Measurements from ENCODE around the gene OR10R2. TPM values are rescaled to one million over a fixed set of nuclear protein-coding genes. Genes with fewer than 3 reads are reported as not detected.

OR10R2 gene
- total RNA-seq, 1 experiment from 2014 or later, result not detected

GRCh38 chr1:158506369-158506987 lies 34.5 kb downstream of the OR10R2 start:
- no peaks in the 10 kb centered on the region for H3K27me3 ChIP-seq (replicated peaks)
- no peak overlapping the region for H3K27ac ChIP-seq
- H3K36me3 ChIP-seq, result no peaks in the 10 kb centered on the region
- H3K4me1 ChIP-seq (replicated peaks), result no peaks in the 10 kb centered on the region
- H3K4me3 ChIP-seq, result no peak overlapping the region
- DNase-seq (ENCODE audit: low read depth in 1 of 2, low spot score in 2 of 2), result peak in 1 of 2 experiments; percentile 6
- no peaks in the 10 kb centered on the region for H3K9me3 ChIP-seq (replicated peaks)

- Histone ChIP-seq H3K27me3 (replicated peaks) (no peaks in the 10 kb centered on the region), H3K36me3 (no peaks in the 10 kb centered on the region), H3K9me3 (replicated peaks) (no peaks in the 10 kb centered on the region), H3K4me3 (no peak overlapping the region), H3K4me1 (replicated peaks) (no peaks in the 10 kb centered on the region), H3K27ac (no peak overlapping the region)
- DNase-seq (ENCODE audit: low read depth in 1 of 2, low spot score in 2 of 2), result no peak
These were observed 35.5 kb downstream of the OR10R2 start for GRCh38 chr1:158507511-158507910.

GRCh38 chr1:158509471-158510156 lies 37.6 kb downstream of the OR10R2 start:
- no peaks in the 10 kb centered on the region for H3K9me3 ChIP-seq (replicated peaks)
- no peaks in the 10 kb centered on the region for H3K4me1 ChIP-seq (replicated peaks)
- no peaks in the 10 kb centered on the region for H3K36me3 ChIP-seq
- H3K27ac ChIP-seq, result no peak overlapping the region
- no peak overlapping the region for H3K4me3 ChIP-seq
- no peaks in the 10 kb centered on the region for H3K27me3 ChIP-seq (replicated peaks)
- DNase-seq (ENCODE audit: low read depth in 1 of 2, low spot score in 2 of 2), result no peak

GRCh38 chr1:158516966-158517365 lies 44.9 kb downstream of the OR10R2 start:
- no peaks in the 10 kb centered on the region for H3K9me3 ChIP-seq (replicated peaks)
- no peak overlapping the region for H3K27ac ChIP-seq
- DNase-seq (ENCODE audit: low read depth in 1 of 2, low spot score in 2 of 2), result no peak
- no peaks in the 10 kb centered on the region for H3K4me1 ChIP-seq (replicated peaks)
- no peak overlapping the region for H3K4me3 ChIP-seq
- 0 out of 2 replicates have a peak, but pooled peaks cover 2% of the 10 kb centered on the region for H3K27me3 ChIP-seq (replicated peaks)
- H3K36me3 ChIP-seq, result no peaks in the 10 kb centered on the region

GRCh38 chr1:158520021-158520420 lies 48.0 kb downstream of the OR10R2 start:
- Histone ChIP-seq H3K4me1 (replicated peaks) (no peaks in the 10 kb centered on the region), H3K4me3 (no peak overlapping the region), H3K27me3 (replicated peaks) (0 out of 2 replicates have a peak, but pooled peaks cover 2% of the 10 kb centered on the region), H3K36me3 (no peaks in the 10 kb centered on the region), H3K27ac (no peak overlapping the region), H3K9me3 (replicated peaks) (no peaks in the 10 kb centered on the region)
- DNase-seq (ENCODE audit: low read depth in 1 of 2, low spot score in 2 of 2), result no peak

- no peaks in the 10 kb centered on the region for H3K4me1 ChIP-seq (replicated peaks)
- H3K27me3 ChIP-seq (replicated peaks), result 0 out of 2 replicates have a peak, but pooled peaks cover 2% of the 10 kb centered on the region
- DNase-seq (ENCODE audit: low read depth in 1 of 2, low spot score in 2 of 2), result no peak
- H3K27ac ChIP-seq, result no peak overlapping the region
- H3K9me3 ChIP-seq (replicated peaks), result no peaks in the 10 kb centered on the region
- no peak overlapping the region for H3K4me3 ChIP-seq
- H3K36me3 ChIP-seq, result no peaks in the 10 kb centered on the region
These were observed 49.1 kb downstream of the OR10R2 start for GRCh38 chr1:158520955-158521665.

DNA sequence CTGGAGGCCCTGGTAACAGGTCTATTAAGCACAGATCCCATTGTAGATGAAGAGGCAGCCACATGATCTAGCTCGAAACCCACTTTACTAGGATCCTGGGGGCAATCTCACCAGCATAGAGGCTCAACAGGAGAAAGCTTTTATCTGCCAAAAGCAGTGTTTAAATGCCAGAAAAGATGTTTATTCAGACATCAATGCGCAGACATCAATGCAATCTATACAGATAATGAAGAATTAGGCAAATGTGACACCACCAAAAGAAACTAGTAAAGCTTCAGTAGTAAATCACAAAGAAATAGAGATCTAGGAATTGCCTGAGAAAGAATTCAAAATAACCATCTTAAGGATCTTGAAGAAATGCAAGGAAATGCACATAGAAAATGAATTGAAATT lies 49.6 kb downstream of the OR10R2 start:
- 0 out of 2 replicates have a peak, but pooled peaks cover 2% of the 10 kb centered on the region for H3K27me3 ChIP-seq (replicated peaks)
- H3K27ac ChIP-seq, result no peak overlapping the region
- DNase-seq (ENCODE audit: low read depth in 1 of 2, low spot score in 2 of 2), result no peak
- no peak overlapping the region for H3K4me3 ChIP-seq
- H3K4me1 ChIP-seq (replicated peaks), result no peaks in the 10 kb centered on the region
- no peaks in the 10 kb centered on the region for H3K36me3 ChIP-seq
- H3K9me3 ChIP-seq (replicated peaks), result no peaks in the 10 kb centered on the region

DNA sequence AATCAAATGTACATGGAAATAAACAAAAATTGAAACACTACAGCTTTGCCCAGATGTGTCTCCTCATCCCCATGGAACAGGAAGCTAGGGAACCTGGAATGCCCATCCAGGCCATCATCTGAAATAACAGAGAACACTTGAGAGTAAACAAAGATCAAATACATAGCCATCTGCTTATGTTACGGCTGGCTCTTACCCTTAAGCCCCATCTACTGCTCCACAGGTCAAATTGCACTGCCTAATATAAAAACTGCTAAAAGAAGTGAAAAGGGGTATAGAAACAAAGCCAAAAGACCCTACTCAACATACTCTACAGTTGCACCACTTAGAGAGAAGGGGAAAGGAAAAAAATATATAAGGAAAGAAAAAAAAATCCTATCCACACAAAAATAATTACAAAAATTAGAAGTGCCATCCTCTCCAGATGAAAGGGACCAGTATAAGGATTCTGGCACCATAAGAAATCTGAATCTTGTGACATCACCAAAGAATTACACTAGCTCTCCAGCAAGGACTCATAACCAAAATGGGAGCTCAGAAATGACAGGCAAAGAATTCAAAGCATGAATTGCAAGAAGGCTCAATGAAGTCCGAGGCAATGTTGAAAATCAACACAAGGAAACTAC lies 55.3 kb downstream of the OR10R2 start:
- DNase-seq (ENCODE audit: low read depth in 1 of 2, low spot score in 2 of 2), result no peak
- H3K27me3 ChIP-seq (replicated peaks), result no peaks in the 10 kb centered on the region
- H3K9me3 ChIP-seq (replicated peaks), result no peaks in the 10 kb centered on the region
- no peaks in the 10 kb centered on the region for H3K36me3 ChIP-seq
- no peak overlapping the region for H3K27ac ChIP-seq
- no peaks in the 10 kb centered on the region for H3K4me1 ChIP-seq (replicated peaks)
- no peak overlapping the region for H3K4me3 ChIP-seq

Other genes starting within 250 kb of the OR10R2 start
- not detected in 2 replicates for gene CD1A, start 217.8 kb upstream of the OR10R2 start, total RNA-seq (2014; rRNA removed; shearing (Covaris generic))
- not detected in 2 replicates for gene CD1C, start 182.3 kb upstream of the OR10R2 start, total RNA-seq (2014; rRNA removed; shearing (Covaris generic))
- not detected in 2 replicates for gene CD1B, start 140.7 kb upstream of the OR10R2 start, total RNA-seq (2014; rRNA removed; shearing (Covaris generic))
- gene CD1E, start 118.3 kb upstream of the OR10R2 start, total RNA-seq (2014; rRNA removed; shearing (Covaris generic)), result not detected in 2 replicates
- not detected in 2 replicates for gene OR10T2, start 72.8 kb upstream of the OR10R2 start, total RNA-seq (2014; rRNA removed; shearing (Covaris generic))
- not detected in 2 replicates for gene OR10K2, start 46.0 kb upstream of the OR10R2 start, total RNA-seq (2014; rRNA removed; shearing (Covaris generic))
- gene OR10K1, start 10.4 kb upstream of the OR10R2 start, total RNA-seq (2014; rRNA removed; shearing (Covaris generic)), result not detected in 2 replicates
- not detected in 2 replicates for gene OR6Y1, start 82.2 kb downstream of the OR10R2 start, total RNA-seq (2014; rRNA removed; shearing (Covaris generic))
- not detected in 2 replicates for gene OR6P1, start 98.4 kb downstream of the OR10R2 start, total RNA-seq (2014; rRNA removed; shearing (Covaris generic))
- not detected in 2 replicates for gene OR10X1, start 107.7 kb downstream of the OR10R2 start, total RNA-seq (2014; rRNA removed; shearing (Covaris generic))
- not detected in 2 replicates for gene OR10Z1, start 133.0 kb downstream of the OR10R2 start, total RNA-seq (2014; rRNA removed; shearing (Covaris generic))
- gene SPTA1, start 214.5 kb downstream of the OR10R2 start, total RNA-seq (2014; rRNA removed; shearing (Covaris generic)), result not detected in 2 replicates
- not detected in 2 replicates for gene OR6K2, start 228.4 kb downstream of the OR10R2 start, total RNA-seq (2014; rRNA removed; shearing (Covaris generic))
- not detected in 2 replicates for gene OR6K3, start 248.5 kb downstream of the OR10R2 start, total RNA-seq (2014; rRNA removed; shearing (Covaris generic))